ENCODE data around the gene IPCEF1. TPM values are rescaled to one million over a fixed set of nuclear protein-coding genes. Genes with fewer than 3 reads are reported as not detected.
"Not testable (repeated sequence)": the region's sequence is repeated elsewhere in the genome, so short reads cannot be mapped to it uniquely, and the experiment has no call there.

IPCEF1 gene
- total RNA-seq, 1 experiment from 2014 or later: 0.11 TPM

DNA sequence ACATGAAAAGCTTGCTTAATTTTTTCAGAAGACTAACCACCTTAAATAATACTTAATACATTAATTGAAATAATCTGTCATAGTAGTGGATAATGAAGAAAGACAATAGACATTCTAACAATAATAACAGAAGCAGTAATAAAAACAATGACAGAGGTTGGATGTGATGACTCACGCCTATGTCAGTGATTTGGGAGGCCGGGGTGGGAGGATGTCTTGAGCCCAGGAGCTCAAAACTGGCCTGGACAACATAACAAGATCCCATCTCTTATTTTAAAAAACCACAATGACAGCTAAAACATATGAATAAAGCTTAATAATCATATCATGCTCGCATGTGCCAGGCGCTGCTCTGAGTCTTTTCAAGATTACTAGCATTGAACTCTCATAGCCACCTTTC is 105.5 kb downstream of the IPCEF1 start:
- no peaks in the 10 kb centered on the region for H3K36me3 ChIP-seq
- H3K4me3 ChIP-seq: no peak overlapping the region
- no peak for DNase-seq (ENCODE audit: low read depth in 1 of 2, low spot score in 2 of 2)
- no peaks in the 10 kb centered on the region for H3K4me1 ChIP-seq (replicated peaks)
- peaks cover 7% of the 10 kb centered on the region for H3K27me3 ChIP-seq (replicated peaks)
- no peaks in the 10 kb centered on the region; the same call in 1 of the 2 replicates for H3K9me3 ChIP-seq (replicated peaks)
- H3K27ac ChIP-seq: no peak overlapping the region

DNA sequence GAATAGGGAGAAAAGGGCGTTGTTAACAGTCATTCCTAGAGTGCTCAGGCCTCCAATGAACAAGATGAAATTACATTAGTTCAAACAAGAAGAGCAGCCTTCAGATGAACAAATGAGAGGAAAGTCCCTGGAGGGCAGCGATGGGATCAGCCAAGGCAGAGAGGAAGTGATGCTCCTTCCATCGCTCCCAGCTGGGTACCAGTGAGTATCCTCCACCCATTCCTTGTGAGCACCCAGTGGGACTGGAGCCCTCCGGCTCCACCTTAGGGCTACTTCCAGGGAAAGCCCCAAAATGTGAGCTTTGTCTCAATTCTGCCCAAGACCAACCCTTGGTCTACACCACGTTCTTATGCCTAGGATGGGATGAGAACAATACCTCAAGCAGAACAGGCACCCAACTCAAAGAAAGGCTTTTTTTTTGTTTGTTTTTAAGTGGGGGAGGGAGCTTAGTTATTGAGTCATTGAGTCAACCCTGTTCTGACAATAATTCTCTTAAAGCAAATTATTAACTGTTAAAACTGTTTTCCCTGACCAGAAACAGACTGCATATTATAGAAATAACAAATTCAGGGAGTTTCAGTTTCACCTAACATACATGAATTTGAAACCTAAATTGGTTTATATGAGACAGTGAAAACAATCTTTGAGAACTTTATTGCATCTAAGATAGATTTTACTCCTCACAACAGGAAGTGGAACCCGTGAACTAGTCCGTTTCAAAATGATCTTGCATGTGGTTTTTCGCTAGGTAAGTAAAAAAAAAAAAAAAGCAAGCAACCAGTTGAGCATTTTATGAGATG is 106.9 kb downstream of the IPCEF1 start:
- Histone ChIP-seq H3K4me1 (replicated peaks) (no peaks in the 10 kb centered on the region), H3K9me3 (replicated peaks) (no peaks in the 10 kb centered on the region; the same call in 1 of the 2 replicates), H3K36me3 (no peaks in the 10 kb centered on the region), H3K27ac (no peak overlapping the region), H3K27me3 (replicated peaks) (peaks cover 7% of the 10 kb centered on the region), H3K4me3 (no peak overlapping the region)
- DNase-seq (ENCODE audit: low read depth in 1 of 2, low spot score in 2 of 2): no peak

DNA sequence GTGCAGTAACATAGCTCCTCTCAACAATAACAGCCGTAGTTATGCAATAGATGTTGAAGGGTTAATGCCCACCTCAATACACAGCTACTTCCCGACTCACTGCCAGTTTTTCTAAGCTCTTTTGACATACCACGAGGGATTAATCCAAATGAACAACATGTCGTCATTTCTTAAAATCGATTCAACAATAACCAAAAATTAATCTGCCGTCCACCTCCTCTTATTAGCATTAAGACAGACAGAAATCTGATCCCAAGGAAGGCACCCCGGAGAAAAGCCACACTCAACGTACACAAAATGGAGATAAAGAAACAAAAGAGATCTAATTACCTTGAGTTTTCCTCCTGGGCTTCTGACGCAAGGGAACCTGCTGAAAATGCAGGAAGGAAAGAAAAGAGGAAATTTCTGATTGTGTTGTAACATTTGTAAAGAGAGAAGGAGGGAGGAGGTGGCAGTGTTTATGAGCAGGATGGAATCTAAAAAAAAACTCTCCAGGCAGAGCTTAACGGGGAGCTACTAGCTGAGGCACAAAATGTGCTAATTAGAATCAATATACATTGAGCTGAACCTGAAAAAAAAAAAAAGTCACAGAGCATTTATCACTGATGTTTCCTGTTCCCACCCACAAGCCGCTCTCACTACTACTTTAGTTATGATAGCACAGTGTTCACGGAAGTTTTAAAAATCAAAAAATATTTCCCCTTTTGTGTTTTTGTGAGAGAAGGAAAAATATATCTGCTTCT is 109.3 kb downstream of the IPCEF1 start:
- Histone ChIP-seq H3K27me3 (replicated peaks) (peaks cover 7% of the 10 kb centered on the region), H3K4me1 (replicated peaks) (no peaks in the 10 kb centered on the region), H3K9me3 (replicated peaks) (no peaks in the 10 kb centered on the region; the same call in 1 of the 2 replicates), H3K4me3 (no peak overlapping the region), H3K27ac (no peak overlapping the region), H3K36me3 (no peaks in the 10 kb centered on the region)
- DNase-seq (ENCODE audit: low read depth in 1 of 2, low spot score in 2 of 2): no peak

GRCh38 chr6:154246723-154247118 is 109.9 kb downstream of the IPCEF1 start:
- Histone ChIP-seq H3K9me3 (replicated peaks) (no peaks in the 10 kb centered on the region; the same call in 1 of the 2 replicates), H3K27ac (no peak overlapping the region), H3K27me3 (replicated peaks) (peaks cover 7% of the 10 kb centered on the region), H3K36me3 (no peaks in the 10 kb centered on the region), H3K4me3 (no peak overlapping the region), H3K4me1 (replicated peaks) (no peaks in the 10 kb centered on the region)
- no peak for DNase-seq (ENCODE audit: low read depth in 1 of 2, low spot score in 2 of 2)

GRCh38 chr6:154245506-154245905 is 111.1 kb downstream of the IPCEF1 start:
- no peaks in the 10 kb centered on the region for H3K9me3 ChIP-seq (replicated peaks)
- DNase-seq (ENCODE audit: low read depth in 1 of 2, low spot score in 2 of 2): no peak
- H3K4me3 ChIP-seq: no peak overlapping the region
- H3K27me3 ChIP-seq (replicated peaks): peaks cover 7% of the 10 kb centered on the region
- H3K4me1 ChIP-seq (replicated peaks): no peaks in the 10 kb centered on the region
- no peaks in the 10 kb centered on the region for H3K36me3 ChIP-seq
- no peak overlapping the region for H3K27ac ChIP-seq

- Histone ChIP-seq H3K4me3 (no peak overlapping the region), H3K27me3 (replicated peaks) (peaks cover 7% of the 10 kb centered on the region)
- DNase-seq (ENCODE audit: low read depth in 1 of 2, low spot score in 2 of 2): no peak
These were observed 112.5 kb downstream of the IPCEF1 start for GRCh38 chr6:154243793-154244750.

GRCh38 chr6:154242617-154243357 is 113.8 kb downstream of the IPCEF1 start:
- H3K27me3 ChIP-seq (replicated peaks): peaks cover 7% of the 10 kb centered on the region
- H3K4me1 ChIP-seq (replicated peaks): no peaks in the 10 kb centered on the region
- DNase-seq (ENCODE audit: low read depth in 1 of 2, low spot score in 2 of 2): no peak
- no peaks in the 10 kb centered on the region for H3K9me3 ChIP-seq (replicated peaks)
- no peak overlapping the region for H3K27ac ChIP-seq
- no peaks in the 10 kb centered on the region for H3K36me3 ChIP-seq
- H3K4me3 ChIP-seq: no peak overlapping the region

More at GRCh38 chr6:154243793-154244750, 112.5 kb downstream of the IPCEF1 start:
- no peak overlapping the region for H3K27ac ChIP-seq
- H3K4me1 ChIP-seq (replicated peaks): no peaks in the 10 kb centered on the region
- H3K9me3 ChIP-seq (replicated peaks): no peaks in the 10 kb centered on the region
- no peaks in the 10 kb centered on the region for H3K36me3 ChIP-seq

DNA sequence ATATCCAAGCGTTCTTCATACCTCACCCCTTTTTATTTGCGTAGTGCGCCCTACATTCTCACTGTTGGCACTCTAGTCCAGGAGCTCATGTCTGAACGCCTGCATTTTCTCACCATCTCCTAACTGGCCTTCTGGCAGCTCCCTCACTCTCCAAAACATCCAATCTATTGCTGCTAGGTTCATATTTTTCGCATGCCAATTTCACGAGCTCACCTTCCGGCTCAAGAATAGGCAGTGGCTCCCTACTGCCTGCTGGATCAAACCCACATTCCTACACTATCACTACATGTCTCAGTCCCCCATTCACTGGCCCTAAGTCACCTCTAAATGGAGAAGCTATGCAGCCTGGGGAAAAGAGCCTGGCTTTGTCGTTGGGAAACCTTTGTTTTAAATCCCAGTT is 115.0 kb downstream of the IPCEF1 start:
- Histone ChIP-seq H3K27ac (no peak overlapping the region), H3K4me1 (replicated peaks) (no peaks in the 10 kb centered on the region), H3K4me3 (no peak overlapping the region), H3K27me3 (replicated peaks) (peaks cover 3% of the 10 kb centered on the region), H3K36me3 (no peaks in the 10 kb centered on the region), H3K9me3 (replicated peaks) (no peaks in the 10 kb centered on the region)
- DNase-seq (ENCODE audit: low read depth in 1 of 2, low spot score in 2 of 2): no peak

DNA sequence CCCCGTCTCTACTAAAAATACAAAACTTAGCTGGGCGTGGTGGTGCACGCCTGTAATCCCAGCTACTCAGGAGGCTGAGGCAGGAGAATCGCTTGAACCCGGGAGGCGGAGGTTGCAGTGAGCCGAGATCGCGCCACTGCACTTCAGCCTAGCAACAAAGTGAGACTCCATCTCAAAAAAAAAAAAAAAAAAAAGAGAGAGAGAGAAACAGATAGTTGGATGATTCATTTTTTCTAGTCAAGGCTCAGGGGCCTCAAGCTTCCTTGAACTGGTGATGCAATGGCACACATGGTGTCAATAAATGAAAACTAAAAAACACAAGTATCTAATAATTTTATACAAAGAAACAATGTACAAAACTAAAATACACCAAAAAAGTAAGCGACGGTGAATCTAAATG is 115.5 kb downstream of the IPCEF1 start:
- not testable (repeated sequence) for H3K4me1 ChIP-seq (replicated peaks); H3K27ac ChIP-seq; DNase-seq (ENCODE audit: low read depth in 1 of 2, low spot score in 2 of 2)

DNA sequence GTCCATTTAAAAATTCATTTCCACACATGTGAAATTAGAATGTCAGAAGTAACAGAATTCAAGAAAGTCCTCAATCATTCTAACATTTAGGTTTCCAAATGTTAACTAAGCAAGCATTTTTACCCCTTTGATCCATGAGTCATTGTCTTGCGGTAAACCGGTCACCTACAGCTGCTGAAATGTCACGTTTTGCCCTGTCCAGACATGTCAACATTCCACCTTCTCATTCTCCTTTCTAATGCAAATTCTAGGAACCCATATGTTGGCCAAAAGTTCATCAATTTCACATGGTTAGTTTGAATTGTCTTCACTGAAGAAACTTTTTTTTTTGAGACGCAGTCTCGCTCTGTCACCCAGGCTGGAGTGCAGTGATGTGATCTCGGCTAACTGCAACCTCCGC is 117.2 kb downstream of the IPCEF1 start:
- no peaks in the 10 kb centered on the region for H3K27me3 ChIP-seq (replicated peaks)
- no peak overlapping the region for H3K4me3 ChIP-seq
- no peaks in the 10 kb centered on the region for H3K9me3 ChIP-seq (replicated peaks)
- no peak overlapping the region for H3K27ac ChIP-seq
- no peak for DNase-seq (ENCODE audit: low read depth in 1 of 2, low spot score in 2 of 2)
- H3K36me3 ChIP-seq: no peaks in the 10 kb centered on the region
- H3K4me1 ChIP-seq (replicated peaks): no peaks in the 10 kb centered on the region

More for the DNA sequence above, 115.5 kb downstream of the IPCEF1 start:
- H3K36me3 ChIP-seq; H3K4me3 ChIP-seq; H3K27me3 ChIP-seq (replicated peaks); H3K9me3 ChIP-seq (replicated peaks): not testable (repeated sequence)

- Histone ChIP-seq H3K4me3 (no peak overlapping the region), H3K27ac (no peak overlapping the region), H3K4me1 (replicated peaks) (no peaks in the 10 kb centered on the region), H3K9me3 (replicated peaks) (no peaks in the 10 kb centered on the region), H3K36me3 (no peaks in the 10 kb centered on the region), H3K27me3 (replicated peaks) (no peaks in the 10 kb centered on the region)
- DNase-seq (ENCODE audit: low read depth in 1 of 2, low spot score in 2 of 2): no peak
These were observed 117.8 kb downstream of the IPCEF1 start for GRCh38 chr6:154238831-154239230.

- DNase-seq (ENCODE audit: low read depth in 1 of 2, low spot score in 2 of 2): no peak
- Histone ChIP-seq H3K27me3 (replicated peaks) (no peaks in the 10 kb centered on the region), H3K27ac (no peak overlapping the region), H3K36me3 (no peaks in the 10 kb centered on the region), H3K4me1 (replicated peaks) (no peaks in the 10 kb centered on the region), H3K4me3 (no peak overlapping the region), H3K9me3 (replicated peaks) (no peaks in the 10 kb centered on the region)
These were observed 119.8 kb downstream of the IPCEF1 start for GRCh38 chr6:154236646-154237301.

Data from SJSA1 (cell line).